Tibial nerve (tissue), 4 donors: ENCODE results near the gene KRT2.

Source experiments
- CTCF ChIP-seq, 5 experiments: fragments of 200-600 bp in 3 of 5; fragments of 450-650 bp in 2 of 5; sonication (generic) in 3 of 5; IDR thresholded peaks; one replicate each; pipeline ENCODE4 v1.5.1; 2016 to 2019; ENCODE audit warnings: antibody characterized with exemption in 5 of 5, mild to moderate bottlenecking in 3 of 5, moderate library complexity in 2 of 5
- EP300 ChIP-seq, 2 donors: sonication (generic); formaldehyde crosslinking; IDR thresholded peaks; one replicate each; pipeline ENCODE4 v1.6.1; 2017; ENCODE audit warnings: antibody characterized with exemption in 2 of 2, mild to moderate bottlenecking in 1 of 2

- TF ChIP-seq CTCF (IDR thresholded peaks at IDR 0.05): no peak
- TF ChIP-seq EP300 (IDR thresholded peaks at IDR 0.05): no peak
These were observed 47.2 kb downstream of the KRT2 start for GRCh38 chr12:52604859-52605258.
